Neuron (in vitro differentiated cells): ENCODE results near the gene ROBO1.
"Not testable (repeated sequence)": the region's sequence is repeated elsewhere in the genome, so short reads cannot be mapped to it uniquely, and the experiment has no call there.

ENCODE experiments used
- H2AFZ ChIP-seq: one replicate; pipeline ENCODE4 v1.6.1; 2013; ENCODE audit warnings: low read depth, mild to moderate bottlenecking, inconsistent platforms, low read length, moderate library complexity
- H3K27me3 ChIP-seq: one replicate; pipeline ENCODE4 v1.6.1; 2013; ENCODE audit warnings: low read length; ENCODE audit not compliant: insufficient read depth
- H3K36me3 ChIP-seq: one replicate; pipeline ENCODE4 v1.6.1; 2013; ENCODE audit warnings: low read length; ENCODE audit not compliant: insufficient read depth
- H3K4me1 ChIP-seq: one replicate; pipeline ENCODE4 v1.6.1; 2013; ENCODE audit warnings: low read length; ENCODE audit not compliant: insufficient read depth
- H3K4me3 ChIP-seq: 2 replicates; pipeline ENCODE4 v1.5.1; 2013; ENCODE audit warnings: mild to moderate bottlenecking, low read length, moderate library complexity
- H3K9me3 ChIP-seq: one replicate; pipeline ENCODE4 v1.6.1; 2013; ENCODE audit warnings: low read length

Gene ROBO1

GRCh38 chr3:79517766-79518413, 249.9 kb downstream of the ROBO1 start:
- no peak overlapping the region for H2AFZ ChIP-seq
- H3K27me3 ChIP-seq = no peaks in the 10 kb centered on the region
- no peaks in the 10 kb centered on the region for H3K9me3 ChIP-seq
- H3K4me3 ChIP-seq = no peak overlapping the region
- H3K4me1 ChIP-seq = peaks cover 17% of the 10 kb centered on the region
- no peaks in the 10 kb centered on the region for H3K36me3 ChIP-seq

DNA sequence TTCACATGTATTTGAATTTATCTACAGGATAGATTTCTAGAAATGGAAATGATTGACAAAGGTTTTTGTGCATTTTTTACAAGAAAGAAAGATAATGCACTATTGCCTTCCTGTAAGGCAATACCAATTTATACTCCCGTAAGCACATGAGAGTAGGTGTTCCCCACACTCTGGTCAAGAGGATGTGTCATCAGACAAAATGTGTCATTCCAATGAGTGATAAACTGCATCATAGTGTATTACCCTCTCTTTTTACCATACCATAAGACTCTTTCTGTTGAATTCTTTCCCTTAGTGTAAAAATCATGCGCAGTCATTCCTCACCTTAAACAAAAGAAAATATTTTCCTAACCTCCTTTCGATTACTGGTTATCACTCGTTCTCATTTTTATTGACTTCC, 251.0 kb downstream of the ROBO1 start:
- no peak overlapping the region for H2AFZ ChIP-seq
- H3K27me3 ChIP-seq = no peaks in the 10 kb centered on the region
- H3K4me3 ChIP-seq = no peak overlapping the region
- H3K36me3 ChIP-seq = no peaks in the 10 kb centered on the region
- H3K4me1 ChIP-seq = peaks cover 17% of the 10 kb centered on the region
- H3K9me3 ChIP-seq = no peaks in the 10 kb centered on the region

DNA sequence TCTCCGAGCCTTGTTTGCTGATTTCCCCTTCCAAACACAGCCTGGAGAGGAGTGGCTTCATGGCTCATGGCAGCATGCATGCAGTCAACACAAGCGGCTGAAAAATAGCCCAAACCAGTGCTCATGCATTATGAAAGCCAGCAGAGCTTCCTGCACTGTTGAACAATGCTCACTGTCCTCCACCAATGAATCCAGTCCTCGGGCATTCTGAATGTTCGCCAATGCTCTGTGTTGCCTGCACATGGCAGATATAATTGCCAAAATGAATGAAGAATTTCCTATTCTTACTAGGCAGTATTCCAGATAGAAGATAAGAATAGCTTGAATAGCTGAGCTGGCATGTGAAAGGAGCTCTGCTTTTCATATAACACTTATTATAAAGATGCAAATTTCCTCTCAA, 252.7 kb downstream of the ROBO1 start:
- H3K27me3 ChIP-seq = no peaks in the 10 kb centered on the region
- no peak overlapping the region for H3K4me3 ChIP-seq
- H3K4me1 ChIP-seq = peaks cover 15% of the 10 kb centered on the region
- H3K36me3 ChIP-seq = no peaks in the 10 kb centered on the region
- H3K9me3 ChIP-seq = no peaks in the 10 kb centered on the region
- H2AFZ ChIP-seq = no peak overlapping the region

DNA sequence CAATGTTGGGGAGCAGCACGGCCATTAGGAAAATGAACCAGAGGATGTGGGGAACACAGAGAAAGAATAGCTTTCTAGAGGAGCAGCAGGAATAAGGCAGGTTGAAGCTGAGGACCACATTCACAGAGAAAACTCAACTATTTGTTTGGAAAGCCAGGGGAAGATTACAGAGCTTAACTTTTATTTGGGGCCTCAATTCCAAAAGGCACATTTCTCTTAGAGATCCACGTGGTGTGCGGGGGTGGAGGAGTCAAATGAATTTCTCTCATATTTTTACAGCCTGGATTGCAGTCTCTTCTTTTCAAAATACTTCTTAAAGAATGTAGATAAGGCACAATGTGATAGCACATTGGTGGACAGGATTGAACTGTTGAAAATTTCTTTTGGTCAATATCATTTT, 253.7 kb downstream of the ROBO1 start:
- no peak overlapping the region for H3K4me3 ChIP-seq
- H3K4me1 ChIP-seq = peaks cover 15% of the 10 kb centered on the region
- no peaks in the 10 kb centered on the region for H3K9me3 ChIP-seq
- H3K36me3 ChIP-seq = no peaks in the 10 kb centered on the region
- H2AFZ ChIP-seq = no peak overlapping the region
- H3K27me3 ChIP-seq = no peaks in the 10 kb centered on the region

- Histone ChIP-seq H3K27me3 (no peaks in the 10 kb centered on the region), H3K4me1 (no peaks in the 10 kb centered on the region), H2AFZ (no peak overlapping the region), H3K36me3 (no peaks in the 10 kb centered on the region), H3K4me3 (no peak overlapping the region), H3K9me3 (no peaks in the 10 kb centered on the region)
Observed at GRCh38 chr3:79506751-79507150, 261.0 kb downstream of the ROBO1 start.

GRCh38 chr3:79502216-79502681, 265.5 kb downstream of the ROBO1 start:
- not testable (repeated sequence) for H3K9me3 ChIP-seq, H2AFZ ChIP-seq, H3K27me3 ChIP-seq, H3K4me1 ChIP-seq, H3K36me3 ChIP-seq, H3K4me3 ChIP-seq

GRCh38 chr3:79497447-79498111, 270.2 kb downstream of the ROBO1 start:
- Histone ChIP-seq H3K4me1 (peaks cover 2% of the 10 kb centered on the region), H3K36me3 (no peaks in the 10 kb centered on the region), H3K4me3 (no peak overlapping the region), H3K27me3 (no peaks in the 10 kb centered on the region), H2AFZ (no peak overlapping the region), H3K9me3 (no peaks in the 10 kb centered on the region)

DNA sequence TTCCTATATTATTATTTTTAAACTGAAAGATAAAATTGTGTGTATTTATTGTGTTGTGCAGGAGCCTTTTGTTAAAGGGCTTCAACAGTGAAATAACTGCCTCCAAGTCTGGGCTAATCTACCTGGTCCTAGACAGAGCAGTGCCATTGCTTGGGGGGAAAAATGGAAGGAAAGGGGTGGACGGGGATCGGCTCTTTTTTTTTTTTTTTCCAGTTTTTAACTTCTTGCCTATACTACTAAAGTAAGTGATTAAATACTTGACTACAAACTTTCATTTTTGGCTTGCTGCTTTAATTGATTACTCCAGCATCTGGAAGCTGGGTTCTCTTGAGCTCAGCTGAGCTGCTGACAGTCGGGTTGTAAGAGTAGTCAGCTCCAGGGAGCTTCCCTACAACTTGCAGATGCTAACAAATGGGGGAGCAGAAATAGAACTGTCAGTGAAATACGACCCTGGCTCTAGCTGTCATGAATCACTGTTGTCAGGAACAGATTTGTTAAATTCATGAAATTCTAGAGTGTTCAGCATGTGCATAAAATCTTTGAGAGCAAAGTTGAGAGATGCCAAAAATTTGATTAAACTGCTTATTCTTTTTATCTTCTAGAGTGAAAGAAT, 276.7 kb downstream of the ROBO1 start:
- H3K4me1 ChIP-seq = peaks cover 10% of the 10 kb centered on the region

DNA sequence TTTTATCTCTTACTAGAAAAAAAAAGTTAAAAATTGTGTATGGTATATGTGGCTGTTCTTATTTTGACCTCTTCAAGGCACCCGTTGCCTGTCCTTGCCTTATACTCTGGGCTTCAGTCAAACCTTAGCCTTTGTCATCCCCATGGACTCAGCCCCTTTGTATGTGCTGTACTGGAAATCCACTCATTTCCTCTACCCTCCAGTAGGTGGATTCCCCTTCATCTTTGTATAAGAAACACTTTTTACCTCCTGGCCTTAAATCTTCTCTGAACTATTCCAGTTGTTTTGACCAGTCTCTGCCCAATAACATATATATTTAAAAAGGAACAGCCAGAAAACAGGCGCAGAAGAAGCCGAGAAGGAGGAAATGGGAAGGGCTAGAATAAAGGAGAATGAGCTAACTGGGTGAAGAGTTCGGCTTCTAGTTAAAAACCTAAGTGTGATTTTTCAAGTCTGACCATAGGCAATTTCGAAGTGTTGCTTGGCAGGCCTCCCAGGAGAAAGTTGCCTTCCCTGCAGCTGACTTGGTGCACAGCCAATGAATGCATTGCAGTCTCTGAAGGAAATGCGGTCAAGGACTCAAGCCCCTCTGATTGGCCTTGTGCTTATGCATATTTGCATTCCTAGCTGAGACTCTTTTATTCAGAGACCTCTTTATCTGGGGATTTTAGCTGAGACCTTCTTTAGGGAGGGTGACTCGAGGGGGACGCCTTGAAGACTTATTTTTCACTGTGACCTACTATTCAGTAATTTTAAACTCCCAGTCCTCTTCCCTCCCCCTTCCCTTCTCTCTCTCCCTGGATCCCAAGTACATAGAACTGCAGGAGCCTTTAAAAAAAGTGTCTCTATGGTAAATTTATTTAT, 277.4 kb downstream of the ROBO1 start:
- no peak overlapping the region for H2AFZ ChIP-seq
- H3K27me3 ChIP-seq = no peaks in the 10 kb centered on the region
- no peaks in the 10 kb centered on the region for H3K9me3 ChIP-seq
- peaks cover 10% of the 10 kb centered on the region for H3K4me1 ChIP-seq
- no peak overlapping the region for H3K4me3 ChIP-seq
- no peaks in the 10 kb centered on the region for H3K36me3 ChIP-seq

More for the DNA sequence above, 276.7 kb downstream of the ROBO1 start:
- Histone ChIP-seq H3K36me3 (no peaks in the 10 kb centered on the region), H3K4me3 (no peak overlapping the region), H3K9me3 (no peaks in the 10 kb centered on the region), H3K27me3 (no peaks in the 10 kb centered on the region), H2AFZ (peak overlapping the region; percentile 40)

DNA sequence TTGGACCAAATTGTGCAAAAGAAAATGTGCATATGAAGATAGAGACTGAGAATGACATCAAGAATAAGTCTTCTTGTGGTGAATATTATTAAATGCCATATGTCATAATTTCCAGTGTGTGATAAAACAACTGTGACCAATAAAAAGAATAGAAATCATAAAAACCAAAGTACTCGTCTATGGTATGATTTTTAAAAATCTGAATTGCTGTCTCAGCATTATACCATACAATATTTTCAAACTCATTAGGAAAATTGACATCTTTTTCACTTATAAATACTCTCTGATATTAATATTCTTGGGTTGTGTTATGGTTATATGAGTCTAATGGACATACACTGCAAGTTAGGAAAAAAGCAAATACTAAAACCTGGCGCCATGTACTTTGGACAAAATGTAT, 279.4 kb downstream of the ROBO1 start:
- Histone ChIP-seq H2AFZ (no peak overlapping the region), H3K4me3 (no peak overlapping the region), H3K9me3 (no peaks in the 10 kb centered on the region), H3K4me1 (peaks cover 10% of the 10 kb centered on the region), H3K27me3 (no peaks in the 10 kb centered on the region), H3K36me3 (no peaks in the 10 kb centered on the region)

- H3K9me3 ChIP-seq = no peaks in the 10 kb centered on the region
- H3K27me3 ChIP-seq = no peaks in the 10 kb centered on the region
- no peak overlapping the region for H3K4me3 ChIP-seq
- H2AFZ ChIP-seq = no peak overlapping the region
- no peaks in the 10 kb centered on the region for H3K36me3 ChIP-seq
- H3K4me1 ChIP-seq = peaks cover 13% of the 10 kb centered on the region
Observed at GRCh38 chr3:79480746-79481145, 287.1 kb downstream of the ROBO1 start.

GRCh38 chr3:79478620-79479019, 289.2 kb downstream of the ROBO1 start:
- Histone ChIP-seq H3K27me3 (no peaks in the 10 kb centered on the region), H3K4me1 (peaks cover 13% of the 10 kb centered on the region), H3K9me3 (no peaks in the 10 kb centered on the region), H2AFZ (no peak overlapping the region), H3K36me3 (no peaks in the 10 kb centered on the region), H3K4me3 (no peak overlapping the region)

GRCh38 chr3:79477242-79477641, 290.6 kb downstream of the ROBO1 start:
- Histone ChIP-seq H3K4me1 (peaks cover 13% of the 10 kb centered on the region), H3K27me3 (no peaks in the 10 kb centered on the region), H3K4me3 (no peak overlapping the region), H2AFZ (no peak overlapping the region), H3K9me3 (no peaks in the 10 kb centered on the region), H3K36me3 (no peaks in the 10 kb centered on the region)
